ENCODE results near the gene UBFD1.

UBFD1 gene

DNA sequence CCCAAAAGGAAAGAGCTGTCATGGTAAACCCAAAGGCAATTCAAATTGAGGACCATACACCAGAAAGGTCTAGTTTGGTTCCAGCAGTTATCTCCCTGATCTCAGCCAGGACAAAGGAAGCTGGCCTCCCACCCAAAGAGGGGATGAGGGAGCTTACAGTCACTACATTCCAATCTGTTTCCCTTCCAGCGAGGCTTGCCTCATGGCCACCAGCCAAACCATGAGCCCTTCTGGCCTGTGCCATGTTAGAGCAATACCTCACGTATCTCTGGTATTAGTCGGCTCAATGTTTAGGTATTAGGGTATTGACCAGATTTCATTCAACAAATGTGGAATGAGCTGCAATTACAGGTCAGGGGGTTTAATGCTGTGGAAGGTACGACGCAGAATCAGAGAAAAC is 30.2 kb downstream of the UBFD1 start:
- H3K4me3 ChIP-seq (ENCODE audit: low read depth, low read length): no peak overlapping the region
- peak; percentile 87 for DNase-seq (ENCODE audit: low read depth)
- TF ChIP-seq, protein P1, sequence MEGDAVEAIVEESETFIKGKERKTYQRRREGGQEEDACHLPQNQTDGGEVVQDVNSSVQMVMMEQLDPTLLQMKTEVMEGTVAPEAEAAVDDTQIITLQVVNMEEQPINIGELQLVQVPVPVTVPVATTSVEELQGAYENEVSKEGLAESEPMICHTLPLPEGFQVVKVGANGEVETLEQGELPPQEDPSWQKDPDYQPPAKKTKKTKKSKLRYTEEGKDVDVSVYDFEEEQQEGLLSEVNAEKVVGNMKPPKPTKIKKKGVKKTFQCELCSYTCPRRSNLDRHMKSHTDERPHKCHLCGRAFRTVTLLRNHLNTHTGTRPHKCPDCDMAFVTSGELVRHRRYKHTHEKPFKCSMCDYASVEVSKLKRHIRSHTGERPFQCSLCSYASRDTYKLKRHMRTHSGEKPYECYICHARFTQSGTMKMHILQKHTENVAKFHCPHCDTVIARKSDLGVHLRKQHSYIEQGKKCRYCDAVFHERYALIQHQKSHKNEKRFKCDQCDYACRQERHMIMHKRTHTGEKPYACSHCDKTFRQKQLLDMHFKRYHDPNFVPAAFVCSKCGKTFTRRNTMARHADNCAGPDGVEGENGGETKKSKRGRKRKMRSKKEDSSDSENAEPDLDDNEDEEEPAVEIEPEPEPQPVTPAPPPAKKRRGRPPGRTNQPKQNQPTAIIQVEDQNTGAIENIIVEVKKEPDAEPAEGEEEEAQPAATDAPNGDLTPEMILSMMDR (conservative IDR thresholded peaks at IDR 0.05; ENCODE audit: low read depth, low read length): no peak

DNA sequence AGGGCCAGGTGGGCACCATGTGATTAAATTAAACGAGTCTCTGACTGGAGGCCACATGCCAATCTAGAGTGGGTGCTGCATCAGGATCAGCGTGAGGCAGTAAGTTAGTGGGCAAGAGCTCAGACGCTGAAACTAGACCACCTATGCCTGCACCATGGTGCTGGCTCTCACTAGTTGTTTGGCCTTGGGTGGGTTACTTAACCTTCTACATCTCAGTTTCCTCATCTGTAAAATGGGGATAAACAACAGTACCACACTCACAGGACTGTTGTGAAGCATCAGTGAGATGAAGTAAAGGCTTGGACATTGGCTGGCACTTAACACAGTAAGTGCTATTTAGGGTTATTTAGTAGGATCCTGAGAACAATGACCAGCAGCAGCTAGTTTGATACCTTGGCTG is 32.7 kb downstream of the UBFD1 start:
- DNase-seq (ENCODE audit: low read depth): no peak
- TF ChIP-seq, protein P1 (conservative IDR thresholded peaks at IDR 0.05; ENCODE audit: low read depth, low read length): no peak
- no peak overlapping the region for H3K4me3 ChIP-seq (ENCODE audit: low read depth, low read length)

DNA sequence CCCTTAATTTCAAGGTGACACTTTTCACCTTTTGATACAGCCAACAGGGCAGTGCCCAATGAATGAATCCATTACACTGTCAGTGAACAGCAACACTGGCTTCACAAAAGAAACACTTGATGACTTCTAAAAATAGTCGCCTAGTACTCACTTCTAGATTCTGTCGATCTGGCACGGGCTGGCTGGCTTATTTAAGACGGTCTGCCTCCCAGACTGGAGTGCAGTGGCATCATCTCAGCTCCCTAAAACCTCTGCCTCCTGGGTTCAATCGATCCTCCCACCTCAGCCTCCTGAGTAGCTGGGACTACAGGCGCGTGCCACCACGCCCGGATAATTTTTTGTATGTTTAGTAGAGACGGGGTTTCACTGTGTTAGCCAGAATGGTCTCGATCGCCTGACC is 36.7 kb downstream of the UBFD1 start:
- TF ChIP-seq, protein P1 (conservative IDR thresholded peaks at IDR 0.05; ENCODE audit: low read depth, low read length): no peak
- no peak overlapping the region for H3K4me3 ChIP-seq (ENCODE audit: low read depth, low read length)
- no peak for DNase-seq (ENCODE audit: low read depth)

DNA sequence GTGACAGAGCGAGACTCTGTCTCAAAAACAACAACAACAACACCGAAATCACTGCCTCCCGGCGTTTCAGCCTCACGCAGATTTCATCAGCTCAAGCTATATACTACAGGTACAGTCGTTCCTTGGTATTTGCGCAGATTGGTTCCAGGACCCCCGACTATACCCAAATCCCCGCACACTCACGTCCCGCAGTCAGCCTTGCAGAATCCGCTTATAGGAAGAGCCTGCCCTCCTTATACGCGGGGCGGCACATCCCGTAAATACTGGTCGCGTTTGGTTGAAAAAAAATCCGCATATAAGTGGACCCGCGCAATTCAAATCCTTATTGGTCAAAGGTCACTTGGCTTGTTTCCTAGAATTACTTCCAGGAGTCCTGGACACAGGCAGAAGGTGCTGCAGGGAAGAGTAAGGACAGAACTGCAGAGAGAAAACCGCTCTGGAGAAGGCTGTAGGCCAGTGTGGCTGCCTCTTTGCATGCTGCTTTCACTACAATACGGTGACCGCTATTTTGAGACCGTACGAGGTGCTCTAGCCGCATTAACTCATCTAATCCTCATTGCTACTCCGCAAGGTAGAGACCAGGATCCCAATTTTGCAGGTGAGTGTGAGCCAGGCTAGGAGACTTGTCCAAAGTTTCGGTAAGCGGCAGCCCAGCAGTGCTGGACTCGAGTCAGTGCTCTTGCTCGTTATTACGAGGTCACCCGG is 37.9 kb downstream of the UBFD1 start:
- peak overlapping the region; percentile 97 for H3K4me3 ChIP-seq (ENCODE audit: low read depth, low read length)
- peak; percentile 33 for DNase-seq (ENCODE audit: low read depth)
- TF ChIP-seq, protein P1 (conservative IDR thresholded peaks at IDR 0.05; ENCODE audit: low read depth, low read length): no peak

DNA sequence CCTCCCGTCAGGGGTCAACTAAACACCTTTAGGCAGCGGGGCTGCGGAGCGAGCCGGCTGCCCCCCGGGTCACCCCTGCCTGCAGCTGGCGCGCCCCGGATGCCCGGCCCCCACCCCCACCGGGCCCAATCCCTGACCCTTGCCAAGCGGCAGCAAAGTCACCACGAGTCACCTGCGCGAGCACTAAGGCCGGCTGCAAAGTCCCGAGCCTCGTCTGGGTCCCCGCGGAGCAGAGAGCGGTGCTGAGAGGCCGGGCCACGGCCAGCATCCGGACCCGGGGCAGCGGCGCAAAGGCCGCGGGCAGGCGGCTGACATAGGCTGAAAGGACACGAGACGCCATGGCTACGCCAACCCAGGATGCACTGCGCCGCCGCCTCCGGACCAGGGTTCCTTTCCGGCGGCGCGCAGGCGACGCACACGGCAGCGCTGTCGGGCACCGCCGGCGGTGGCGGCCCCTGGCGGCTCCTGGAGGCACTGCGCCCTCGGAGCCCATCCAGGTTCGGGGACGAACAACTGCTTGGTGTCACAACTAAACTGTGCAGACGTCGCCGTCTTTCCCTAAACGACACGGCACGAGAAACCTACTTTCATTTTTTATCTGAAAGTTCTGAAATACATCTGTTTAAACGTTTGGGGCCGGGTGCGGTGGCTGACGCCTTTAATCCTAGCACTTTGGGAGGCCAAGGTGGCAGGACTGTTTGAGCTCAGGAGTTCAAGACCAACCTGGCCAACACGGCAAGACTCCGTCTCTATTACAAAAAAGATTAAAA is 38.6 kb downstream of the UBFD1 start, which contains the start of gene NDUFAB1:
TSS of gene NDUFAB1 (minus strand) at position 366 of the 770 bp plus-strand sequence. CDS start at position 340, 26 bp downstream.
- DNase-seq (ENCODE audit: low read depth): peak; percentile 89
- TF ChIP-seq, protein P1 (conservative IDR thresholded peaks at IDR 0.05; ENCODE audit: low read depth, low read length): peak; percentile 67

DNA sequence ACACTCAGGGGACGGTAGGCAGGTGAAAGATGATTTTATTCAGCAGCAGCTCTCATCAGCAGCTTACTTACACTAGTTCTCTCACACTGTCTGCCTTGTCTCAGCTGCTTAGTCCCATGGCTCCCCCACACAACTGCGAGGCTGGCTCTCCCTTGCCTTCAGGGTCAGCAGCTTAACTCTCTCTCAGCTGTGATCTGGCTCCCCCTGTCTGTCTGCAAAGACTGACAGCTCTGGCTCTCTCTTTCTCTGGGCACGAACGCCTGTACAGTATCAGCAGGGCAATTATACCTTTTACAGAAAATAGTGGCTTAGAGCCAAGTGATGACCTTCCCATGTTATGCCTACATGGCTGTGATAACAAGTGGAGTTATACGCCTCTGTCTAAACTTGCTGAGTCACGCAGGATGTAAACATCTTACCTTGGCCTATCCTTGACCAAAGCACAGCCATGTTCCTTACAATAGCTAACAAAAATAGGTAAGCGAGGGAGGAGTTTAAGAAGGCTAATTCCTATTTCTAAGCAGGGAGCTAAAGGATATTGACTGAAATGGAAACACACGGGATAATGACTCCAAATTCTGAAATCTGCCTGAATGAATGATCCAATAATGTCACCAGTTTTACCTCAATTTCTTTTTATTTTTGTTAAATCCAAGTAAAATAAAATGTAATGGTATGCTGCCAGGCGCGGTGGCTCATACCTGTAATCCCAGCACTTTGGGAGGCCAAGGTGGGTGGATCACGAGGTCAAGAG is 39.7 kb downstream of the UBFD1 start:
- DNase-seq (ENCODE audit: low read depth): peak; percentile 7

More for the DNA sequence above, 38.6 kb downstream of the UBFD1 start, which contains the start of gene NDUFAB1:
- peak within 1 kb of the TSS; percentile 97 for H3K4me3 ChIP-seq (ENCODE audit: low read depth, low read length)

More for the DNA sequence above, 39.7 kb downstream of the UBFD1 start:
- TF ChIP-seq, protein P1 (conservative IDR thresholded peaks at IDR 0.05; ENCODE audit: low read depth, low read length): peak; percentile 29
- H3K4me3 ChIP-seq (ENCODE audit: low read depth, low read length): no peak overlapping the region
